ENCODE results near the gene SPEN.

The SPEN gene

GRCh38 chr1:15959827-15960446 lies 112.4 kb downstream of the SPEN start:
- no peak for TF ChIP-seq EZH2 (optimal IDR thresholded peaks at IDR 0.05; ENCODE audit: low read depth, low read length)
- TF ChIP-seq, protein P1, sequence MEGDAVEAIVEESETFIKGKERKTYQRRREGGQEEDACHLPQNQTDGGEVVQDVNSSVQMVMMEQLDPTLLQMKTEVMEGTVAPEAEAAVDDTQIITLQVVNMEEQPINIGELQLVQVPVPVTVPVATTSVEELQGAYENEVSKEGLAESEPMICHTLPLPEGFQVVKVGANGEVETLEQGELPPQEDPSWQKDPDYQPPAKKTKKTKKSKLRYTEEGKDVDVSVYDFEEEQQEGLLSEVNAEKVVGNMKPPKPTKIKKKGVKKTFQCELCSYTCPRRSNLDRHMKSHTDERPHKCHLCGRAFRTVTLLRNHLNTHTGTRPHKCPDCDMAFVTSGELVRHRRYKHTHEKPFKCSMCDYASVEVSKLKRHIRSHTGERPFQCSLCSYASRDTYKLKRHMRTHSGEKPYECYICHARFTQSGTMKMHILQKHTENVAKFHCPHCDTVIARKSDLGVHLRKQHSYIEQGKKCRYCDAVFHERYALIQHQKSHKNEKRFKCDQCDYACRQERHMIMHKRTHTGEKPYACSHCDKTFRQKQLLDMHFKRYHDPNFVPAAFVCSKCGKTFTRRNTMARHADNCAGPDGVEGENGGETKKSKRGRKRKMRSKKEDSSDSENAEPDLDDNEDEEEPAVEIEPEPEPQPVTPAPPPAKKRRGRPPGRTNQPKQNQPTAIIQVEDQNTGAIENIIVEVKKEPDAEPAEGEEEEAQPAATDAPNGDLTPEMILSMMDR (IDR thresholded peaks at IDR 0.05; ENCODE audit: low read length) = no peak
- no peak for TF ChIP-seq EZH2phosphoT487 (IDR thresholded peaks at IDR 0.05; ENCODE audit: low read length)

DNA sequence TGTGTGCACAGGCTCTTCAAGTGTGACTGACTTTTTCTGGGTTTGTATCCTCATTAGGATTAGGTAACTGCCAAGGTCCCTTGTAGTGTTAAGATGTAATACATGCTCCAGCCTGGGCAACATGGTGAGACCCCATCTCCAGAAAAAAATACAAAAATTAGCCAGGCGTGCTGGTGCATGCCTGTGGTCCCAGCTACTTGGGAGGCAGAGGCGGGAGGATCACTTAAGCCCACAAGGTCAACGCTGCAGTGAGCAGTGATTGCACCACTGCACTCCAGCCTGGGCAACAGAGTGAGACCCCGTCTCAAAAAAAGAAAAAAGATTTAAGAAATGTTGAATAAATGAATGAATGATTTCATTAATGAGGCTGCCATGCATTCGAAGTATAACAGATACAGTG lies 113.3 kb downstream of the SPEN start:
- peaks cover 57% of the 10 kb centered on the region for H3K79me2 ChIP-seq (ENCODE audit: low read length)
- no peaks in the 10 kb centered on the region for H3K9me3 ChIP-seq (replicated peaks; ENCODE audit: insufficient read depth, low read length)
- no peak for TF ChIP-seq EZH2 (optimal IDR thresholded peaks at IDR 0.05; ENCODE audit: low read depth, low read length)
- TF ChIP-seq, protein P1 (IDR thresholded peaks at IDR 0.05; ENCODE audit: low read length) = no peak
- no peak for TF ChIP-seq EZH2phosphoT487 (IDR thresholded peaks at IDR 0.05; ENCODE audit: low read length)
- no peak overlapping the region for H3K4me3 ChIP-seq (ENCODE audit: low read length)
- H3K9ac ChIP-seq (ENCODE audit: low read length) = no peak overlapping the region
- H3K27ac ChIP-seq (ENCODE audit: low read length) = no peak overlapping the region
- no peaks in the 10 kb centered on the region for H3K4me1 ChIP-seq (ENCODE audit: low read length)
- H3K27me3 ChIP-seq (replicated peaks; ENCODE audit: insufficient read depth, low read length) = no peaks in the 10 kb centered on the region
- H2AFZ ChIP-seq (ENCODE audit: low read length) = no peak overlapping the region
- H3K4me2 ChIP-seq (ENCODE audit: low read depth, low read length) = no peak overlapping the region
- H3K9me2 ChIP-seq (replicated peaks; ENCODE audit: insufficient read depth, low read length) = no peaks in the 10 kb centered on the region
- DNase-seq = no peak
- H3F3A ChIP-seq (ENCODE audit: insufficient read depth, low read length) = no peaks in the 10 kb centered on the region
- H4K20me1 ChIP-seq (ENCODE audit: insufficient read depth, low read length) = no peaks in the 10 kb centered on the region
- no peaks in the 10 kb centered on the region for H3K36me3 ChIP-seq (replicated peaks; ENCODE audit: insufficient read depth, low read length)

More at GRCh38 chr1:15959827-15960446, 112.4 kb downstream of the SPEN start:
- Histone ChIP-seq H3K36me3 (replicated peaks; ENCODE audit: insufficient read depth, low read length) (no peaks in the 10 kb centered on the region), H3K27me3 (replicated peaks; ENCODE audit: insufficient read depth, low read length) (no peaks in the 10 kb centered on the region), H3F3A (ENCODE audit: insufficient read depth, low read length) (no peaks in the 10 kb centered on the region), H2AFZ (ENCODE audit: low read length) (no peak overlapping the region), H3K4me3 (ENCODE audit: low read length) (no peak overlapping the region), H4K20me1 (ENCODE audit: insufficient read depth, low read length) (no peaks in the 10 kb centered on the region), H3K9me3 (replicated peaks; ENCODE audit: insufficient read depth, low read length) (no peaks in the 10 kb centered on the region), H3K27ac (ENCODE audit: low read length) (no peak overlapping the region), H3K4me2 (ENCODE audit: low read depth, low read length) (no peak overlapping the region), H3K4me1 (ENCODE audit: low read length) (no peaks in the 10 kb centered on the region), H3K9ac (ENCODE audit: low read length) (no peak overlapping the region), H3K9me2 (replicated peaks; ENCODE audit: insufficient read depth, low read length) (no peaks in the 10 kb centered on the region), H3K79me2 (ENCODE audit: low read length) (peaks cover 55% of the 10 kb centered on the region)
- DNase-seq = no peak

DNA sequence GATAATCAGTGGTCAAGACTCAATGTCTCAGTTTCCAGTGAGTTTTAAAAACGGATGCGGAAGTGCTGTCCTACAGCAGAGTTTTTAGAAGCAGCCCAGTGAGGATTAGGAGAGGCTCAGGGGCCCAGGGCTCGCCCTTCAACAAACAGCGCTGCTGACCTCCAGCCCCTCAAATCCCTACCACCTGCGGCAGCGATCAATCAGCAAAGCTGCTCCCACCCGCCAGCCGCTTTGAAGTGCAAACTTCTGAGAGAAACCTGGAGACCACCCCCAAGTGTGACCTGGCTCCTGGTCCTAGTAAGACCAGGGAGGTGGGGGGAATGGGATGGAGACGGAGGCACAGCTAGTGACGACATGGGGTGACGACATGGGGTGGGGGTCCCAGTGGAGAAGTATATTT lies 114.0 kb downstream of the SPEN start:
- Histone ChIP-seq H3K4me1 (ENCODE audit: low read length) (no peaks in the 10 kb centered on the region), H3K9ac (ENCODE audit: low read length) (no peak overlapping the region), H3K9me2 (replicated peaks; ENCODE audit: insufficient read depth, low read length) (no peaks in the 10 kb centered on the region), H3K9me3 (replicated peaks; ENCODE audit: insufficient read depth, low read length) (no peaks in the 10 kb centered on the region), H3K27me3 (replicated peaks; ENCODE audit: insufficient read depth, low read length) (no peaks in the 10 kb centered on the region), H3K79me2 (ENCODE audit: low read length) (peaks cover 59% of the 10 kb centered on the region), H3F3A (ENCODE audit: insufficient read depth, low read length) (no peaks in the 10 kb centered on the region), H3K4me3 (ENCODE audit: low read length) (no peak overlapping the region), H4K20me1 (ENCODE audit: insufficient read depth, low read length) (no peaks in the 10 kb centered on the region), H2AFZ (ENCODE audit: low read length) (no peak overlapping the region), H3K36me3 (replicated peaks; ENCODE audit: insufficient read depth, low read length) (no peaks in the 10 kb centered on the region), H3K27ac (ENCODE audit: low read length) (no peak overlapping the region), H3K4me2 (ENCODE audit: low read depth, low read length) (no peak overlapping the region)
- no peak for TF ChIP-seq EZH2 (optimal IDR thresholded peaks at IDR 0.05; ENCODE audit: low read depth, low read length)
- TF ChIP-seq, protein P1 (IDR thresholded peaks at IDR 0.05; ENCODE audit: low read length) = no peak
- TF ChIP-seq EZH2phosphoT487 (IDR thresholded peaks at IDR 0.05; ENCODE audit: low read length) = no peak
- DNase-seq = no peak

All from MM.1S (cell line).